CD4-positive, alpha-beta T cell treated with Interferon gamma for 1 hour (primary cell): Measurements from ENCODE around the gene NTN1.

Experiments used
- DNase-seq: peaks from one replicate; pipeline ENCODE4 v3.0.0-alpha.2; 2020

The NTN1 gene

DNA sequence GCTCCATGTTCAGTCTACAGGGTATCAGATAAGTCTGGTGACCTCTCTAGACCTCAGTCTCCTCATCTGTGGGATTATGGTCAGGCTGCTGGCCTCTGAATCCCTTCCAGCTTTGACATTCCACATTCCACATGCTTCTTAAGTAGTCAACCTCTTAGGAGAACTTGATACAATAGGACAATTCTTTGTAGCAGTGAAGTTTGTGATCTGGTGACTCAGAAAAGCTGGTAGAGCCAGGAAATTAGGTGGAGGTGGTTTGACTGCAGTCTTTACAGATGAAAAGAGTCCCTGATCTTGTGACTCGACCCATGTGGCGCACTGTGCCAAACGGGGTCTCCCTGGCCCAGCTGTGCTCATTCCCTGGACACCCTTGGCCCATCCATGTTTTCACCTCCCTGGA lies 147.8 kb downstream of the NTN1 start:
- no peak for DNase-seq

DNA sequence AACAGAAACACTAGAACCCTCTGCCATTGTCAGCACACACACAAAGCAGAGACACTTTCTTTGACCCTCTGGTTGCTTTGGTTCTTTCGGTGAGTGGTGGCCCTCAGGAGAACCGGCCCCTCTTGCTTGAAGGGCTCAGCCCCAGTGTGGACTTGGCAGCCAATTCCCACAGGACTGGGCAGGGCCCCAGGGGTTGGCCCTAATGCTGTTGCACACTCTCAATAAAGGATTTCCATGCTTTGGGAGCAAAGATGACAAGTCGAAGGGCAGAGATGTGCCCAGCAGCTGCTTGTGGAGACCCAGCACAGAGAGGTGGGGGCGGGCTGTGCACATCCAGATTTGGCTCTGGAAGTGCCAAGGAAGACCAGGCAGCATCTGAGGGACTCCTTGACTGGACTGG lies 149.0 kb downstream of the NTN1 start:
- DNase-seq: no peak

DNA sequence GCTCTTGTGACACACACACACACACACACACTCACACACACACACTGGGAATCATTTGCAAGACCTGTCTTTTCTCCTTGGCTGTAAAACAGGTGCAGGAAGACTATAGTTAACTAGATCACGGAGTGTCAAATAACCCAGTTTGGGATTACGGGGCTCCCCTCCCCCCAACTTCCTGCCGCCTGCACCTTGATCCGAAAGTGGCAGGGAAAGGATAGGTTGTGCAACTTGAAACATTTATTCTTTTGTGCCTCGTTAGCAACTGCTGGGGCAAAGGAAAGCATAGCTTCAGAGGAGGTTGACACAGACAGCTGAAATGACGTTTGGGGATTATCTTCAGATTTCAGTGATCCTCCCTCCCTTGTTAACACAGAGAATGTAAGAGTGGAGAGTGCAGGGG lies 149.5 kb downstream of the NTN1 start:
- no peak for DNase-seq

DNA sequence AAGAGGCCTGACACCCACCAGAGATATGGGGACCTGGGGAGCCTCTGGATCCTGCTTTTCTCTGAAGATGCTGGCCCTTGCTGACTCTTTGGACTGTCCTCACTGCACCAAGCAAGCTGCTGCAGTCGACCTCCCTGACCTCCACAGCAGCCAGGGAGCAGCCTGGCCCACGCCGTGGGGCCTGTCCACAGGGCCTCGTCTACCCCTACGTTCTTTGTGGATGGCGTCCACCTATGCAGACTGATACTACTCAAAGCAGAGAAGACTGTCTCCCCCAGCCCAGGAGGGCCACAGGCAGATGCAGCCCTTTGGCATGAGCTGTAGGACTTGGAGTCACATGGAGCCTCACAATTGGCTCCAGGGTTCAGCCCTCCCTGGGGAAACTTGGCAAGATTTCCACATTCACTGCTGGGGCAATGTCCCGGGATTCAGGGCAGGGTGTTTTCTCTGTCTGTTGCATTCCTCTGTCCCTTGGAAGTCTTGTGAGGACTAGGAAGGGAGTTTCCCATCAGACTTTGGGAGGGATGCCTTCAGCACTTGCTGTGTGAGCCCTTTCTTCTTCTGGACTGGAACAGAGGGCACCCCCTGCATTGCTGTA lies 152.2 kb downstream of the NTN1 start:
- no peak for DNase-seq

DNA sequence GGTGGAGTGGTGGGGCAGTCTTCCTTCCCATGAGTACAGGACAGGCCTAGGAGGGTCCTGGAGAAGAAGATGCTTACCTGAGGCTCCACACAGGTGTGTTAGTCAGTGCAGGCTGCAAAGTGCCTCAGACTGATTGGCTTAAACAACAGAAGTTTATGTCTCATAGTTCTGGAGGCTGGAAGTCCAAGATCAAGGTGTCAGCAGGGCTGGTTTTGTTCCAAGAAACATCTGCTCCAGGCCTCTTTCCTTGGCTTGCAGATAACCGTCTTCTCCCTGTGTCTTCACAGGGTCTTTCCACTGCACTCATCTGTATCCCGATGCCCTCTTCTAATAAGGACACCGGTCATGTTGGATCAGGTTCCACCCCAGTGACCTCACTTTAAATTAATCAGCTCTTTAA lies 153.0 kb downstream of the NTN1 start:
- no peak for DNase-seq

DNA sequence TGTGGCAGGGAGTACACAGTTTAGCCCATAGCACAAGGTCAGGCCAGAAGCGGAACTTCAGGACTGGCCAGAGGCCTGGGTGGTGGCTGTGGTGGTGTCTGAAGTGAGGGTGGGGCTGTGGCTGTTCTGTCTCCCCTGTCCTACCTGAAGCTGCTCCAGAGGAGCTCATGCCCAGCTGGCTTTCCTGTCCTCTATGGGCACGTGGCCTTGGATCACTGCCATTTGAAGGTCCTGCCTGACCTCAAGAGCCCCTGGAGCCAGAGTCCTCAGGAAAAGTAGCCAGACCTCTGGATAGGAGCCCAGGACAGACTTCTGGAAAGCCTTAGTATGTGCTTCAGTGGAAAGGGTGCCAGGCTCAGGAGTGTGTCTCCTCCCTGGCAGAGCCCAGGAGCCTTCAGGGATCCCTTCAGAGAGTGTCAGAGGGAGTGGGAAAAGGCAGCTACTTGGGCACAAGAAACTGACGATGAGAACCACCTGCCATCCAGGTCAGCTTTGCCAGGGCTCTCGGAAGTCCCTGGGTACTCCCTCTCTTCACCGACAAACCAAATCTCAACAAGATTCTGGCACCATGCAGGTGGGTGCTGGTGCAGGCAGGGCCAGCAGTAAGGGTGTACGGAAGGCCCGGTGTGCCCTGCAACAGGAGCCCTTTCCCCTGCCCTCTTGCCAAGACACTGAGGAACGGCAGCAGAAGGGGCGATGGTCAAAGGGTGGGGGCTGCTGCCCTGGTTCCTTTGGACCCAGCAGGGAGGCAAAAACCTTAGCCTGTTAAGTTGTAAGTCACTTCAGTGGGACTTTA lies 153.7 kb downstream of the NTN1 start:
- DNase-seq: no peak

DNA sequence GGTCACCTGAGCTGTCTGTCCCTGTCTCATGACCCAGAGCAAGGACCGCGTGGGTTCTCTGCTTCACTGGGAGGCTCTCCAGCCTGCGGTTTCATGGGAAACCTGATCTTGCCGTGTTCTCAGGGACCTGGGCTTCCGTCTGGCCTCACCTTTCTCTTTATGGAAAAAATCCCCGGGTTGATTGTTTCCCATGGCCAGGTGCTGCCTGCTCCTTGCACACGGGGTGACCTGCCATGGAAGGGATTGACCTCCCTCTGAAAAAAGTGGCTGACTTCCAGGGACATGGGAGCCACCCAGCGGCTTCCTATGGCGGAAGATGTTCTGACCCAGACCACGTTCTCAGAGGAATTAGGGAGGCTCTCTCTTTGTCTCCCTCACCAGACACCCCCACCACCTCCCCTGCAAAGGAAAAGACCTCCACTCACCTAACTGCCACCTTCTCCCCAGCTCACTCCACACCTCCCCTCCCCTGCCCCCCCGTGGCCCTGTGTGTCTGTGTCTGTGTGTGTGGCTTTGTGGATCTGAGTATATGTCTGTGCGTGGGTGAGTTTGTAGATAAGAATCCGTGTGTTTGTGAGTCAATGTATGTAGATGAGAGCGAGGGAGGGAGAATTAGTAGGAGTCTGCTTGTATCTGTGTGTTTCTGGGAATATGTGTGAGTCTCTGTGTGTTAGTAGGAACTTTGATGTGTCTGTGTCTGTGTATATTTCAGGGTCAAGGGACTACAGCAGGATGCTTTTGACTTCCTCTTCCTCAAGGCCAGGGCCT lies 154.6 kb downstream of the NTN1 start:
- no peak for DNase-seq

DNA sequence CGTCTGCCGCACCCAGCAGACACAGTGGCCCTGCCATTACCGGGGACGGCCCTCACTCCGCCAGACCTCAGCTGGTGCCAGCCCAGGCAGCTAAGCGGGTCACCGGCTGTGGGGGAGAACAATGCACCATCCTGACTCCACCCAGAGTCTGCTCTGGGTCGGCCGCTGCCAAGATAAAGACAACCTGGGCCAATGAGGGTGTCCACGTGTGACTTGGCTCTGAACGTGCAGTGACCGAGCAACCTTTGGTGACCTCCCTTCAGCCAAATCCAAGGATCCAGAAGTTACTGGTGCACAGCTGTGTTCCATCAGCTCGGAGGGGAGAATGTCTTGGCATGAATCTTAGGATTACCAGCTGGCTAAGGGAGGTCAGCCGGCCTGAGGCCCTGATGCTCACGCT lies 155.9 kb downstream of the NTN1 start:
- DNase-seq: no peak

DNA sequence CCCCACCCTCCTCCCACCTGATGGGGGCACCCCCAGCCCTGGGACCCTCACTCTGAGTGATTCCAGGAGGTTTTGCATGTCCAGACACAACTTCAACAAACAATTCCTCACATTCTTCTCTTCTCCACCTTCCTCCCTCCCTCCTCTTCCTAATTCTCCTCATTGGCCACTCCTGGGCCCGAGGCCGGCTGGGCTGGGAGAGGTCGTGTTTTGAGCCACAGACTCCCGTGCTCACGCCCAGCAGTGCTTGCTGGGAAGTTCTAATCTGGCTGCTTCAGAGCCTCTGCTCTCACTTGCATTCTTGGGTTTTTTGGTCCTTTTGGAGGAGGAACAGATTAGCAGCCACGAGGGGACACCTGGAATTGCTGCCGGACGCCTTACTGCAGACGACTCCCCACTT lies 157.0 kb downstream of the NTN1 start:
- DNase-seq: no peak

DNA sequence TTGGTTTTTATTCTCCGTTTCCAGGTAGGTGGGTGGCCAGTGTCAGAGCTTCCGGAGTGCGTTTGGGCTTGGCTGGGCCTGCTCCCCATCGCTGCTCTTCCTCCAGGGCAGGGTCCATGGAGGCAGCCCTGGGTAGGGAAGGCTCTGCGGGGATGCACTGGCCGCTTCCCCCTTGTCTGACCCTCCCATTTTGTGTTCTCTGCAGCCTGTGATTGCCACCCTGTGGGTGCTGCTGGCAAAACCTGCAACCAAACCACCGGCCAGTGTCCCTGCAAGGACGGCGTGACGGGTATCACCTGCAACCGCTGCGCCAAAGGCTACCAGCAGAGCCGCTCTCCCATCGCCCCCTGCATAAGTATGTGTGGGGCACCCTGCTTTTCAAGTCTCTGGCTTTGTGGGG lies 158.3 kb downstream of the NTN1 start:
- DNase-seq: no peak

DNA sequence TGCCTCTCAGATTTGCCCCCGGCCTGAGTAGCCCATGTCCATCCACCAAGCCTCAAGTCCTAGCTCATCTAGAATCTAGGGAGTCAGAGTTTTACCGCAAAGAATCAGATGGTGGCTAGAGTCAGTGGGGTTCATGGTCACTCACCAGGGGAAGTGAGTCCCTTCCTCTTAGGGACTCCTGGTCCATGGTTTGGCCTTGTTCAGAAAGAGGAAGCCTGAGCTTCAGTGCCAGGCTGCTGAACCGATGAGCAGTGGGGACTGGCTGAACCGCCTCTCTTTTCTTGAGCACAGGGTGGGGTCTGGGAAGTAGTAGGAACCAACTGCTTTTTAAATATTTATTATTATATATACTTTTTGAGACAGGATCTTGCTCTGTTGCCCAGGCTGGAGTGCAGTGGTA lies 160.3 kb downstream of the NTN1 start:
- DNase-seq: no peak

DNA sequence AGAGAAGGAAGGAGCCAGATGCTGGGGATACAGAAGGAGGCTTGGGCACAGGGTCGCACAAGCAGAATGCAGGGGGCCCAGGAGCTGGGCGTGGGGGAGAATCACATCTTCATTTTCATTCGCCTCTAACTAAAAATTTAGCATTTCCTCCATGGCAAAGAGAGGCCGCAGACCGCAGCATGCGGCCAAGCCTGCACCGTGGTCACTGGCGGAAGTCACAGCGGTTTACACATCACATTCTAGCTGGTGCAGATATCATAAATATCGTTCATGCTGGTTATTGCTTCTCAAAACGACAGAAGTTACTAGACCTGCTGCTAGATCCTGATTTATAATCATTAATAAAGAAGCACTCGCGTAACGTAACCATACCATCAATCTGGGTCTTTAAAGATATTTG lies 162.0 kb downstream of the NTN1 start:
- no peak for DNase-seq

DNA sequence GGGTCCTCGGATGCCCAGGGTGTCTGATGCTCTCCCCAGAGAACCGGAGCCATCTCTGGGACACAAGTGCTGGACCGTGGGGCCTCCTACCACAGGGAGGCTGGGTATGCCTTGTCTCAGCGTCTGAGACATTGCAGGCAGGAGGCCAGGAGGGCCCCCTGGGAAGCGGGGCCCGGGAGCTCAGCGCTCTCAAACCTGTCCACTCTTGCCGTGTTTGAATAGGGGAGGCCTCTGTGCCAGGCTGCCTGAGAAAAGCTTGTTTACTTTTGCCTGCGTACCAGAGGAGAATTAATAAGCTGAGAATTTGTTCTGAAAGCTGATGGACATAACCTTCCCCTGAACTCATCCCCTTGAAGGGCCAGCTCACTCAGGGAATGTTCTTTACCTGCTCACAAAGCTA lies 163.8 kb downstream of the NTN1 start:
- no peak for DNase-seq

DNA sequence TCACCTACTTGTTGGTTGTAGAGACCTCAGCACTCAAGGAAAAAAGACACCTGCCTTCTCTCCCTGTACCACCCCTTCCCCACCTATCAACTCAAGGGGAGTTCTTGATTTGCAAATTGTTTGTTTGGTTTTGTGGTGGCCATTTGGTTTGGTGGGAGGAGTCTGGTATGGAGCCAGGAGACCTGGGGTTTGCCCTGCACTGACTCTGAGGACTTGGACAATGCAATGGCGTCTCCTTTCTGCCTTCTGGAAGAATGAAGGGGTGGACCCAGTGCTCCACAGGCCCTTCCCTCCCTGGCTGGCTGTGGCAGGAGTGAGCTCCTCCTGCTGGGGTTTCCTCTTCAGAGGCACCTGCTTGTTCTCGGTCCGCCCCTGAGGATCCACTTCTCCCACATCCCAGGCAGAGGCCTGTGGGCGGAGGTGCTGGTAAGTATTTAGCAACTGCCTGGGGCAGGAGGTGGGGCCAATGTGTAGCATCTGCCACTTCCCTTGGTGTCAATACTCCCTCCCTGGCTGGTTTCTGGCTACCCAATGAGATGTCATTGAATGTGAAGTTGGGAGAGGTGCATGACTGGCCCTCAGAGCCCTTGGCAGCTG lies 164.5 kb downstream of the NTN1 start:
- no peak for DNase-seq

DNA sequence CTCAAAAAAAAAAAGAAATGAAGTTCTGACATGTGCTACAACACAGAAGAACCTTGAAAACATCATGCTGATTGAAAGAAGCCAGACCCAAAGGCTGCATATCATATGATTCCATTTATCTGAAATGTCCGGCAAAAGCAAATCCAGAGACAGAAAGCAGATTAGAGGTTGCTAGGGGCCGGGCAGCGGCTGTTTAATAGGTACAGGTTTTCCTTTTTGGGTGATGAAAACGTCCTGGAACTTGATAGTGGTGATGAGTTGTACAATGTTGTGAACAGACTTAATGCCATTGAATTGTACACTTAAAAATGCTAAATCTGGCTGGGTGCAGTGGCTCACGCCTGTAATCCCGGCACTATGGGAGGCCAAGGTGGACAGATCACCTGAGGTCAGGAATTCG lies 166.5 kb downstream of the NTN1 start:
- DNase-seq: no peak

DNA sequence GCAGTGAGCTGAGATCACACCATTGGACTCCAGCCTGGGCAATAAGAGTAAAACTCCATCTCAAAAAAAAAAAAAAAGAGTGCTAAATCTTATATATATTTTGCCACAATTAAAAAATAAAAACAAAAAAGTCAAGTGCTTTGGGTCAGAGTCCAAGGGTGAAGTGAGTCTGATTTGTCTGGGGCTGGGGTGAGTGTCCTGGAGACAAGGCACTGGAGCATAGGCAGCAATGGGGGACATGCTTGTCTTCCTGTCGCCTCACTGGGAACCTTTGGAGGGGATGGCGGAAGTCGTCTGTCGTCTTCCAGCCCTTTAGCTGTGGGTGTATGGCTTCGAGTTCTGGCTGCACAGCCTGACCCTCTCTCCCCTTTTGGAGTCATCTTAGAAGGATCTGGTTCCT lies 167.1 kb downstream of the NTN1 start:
- DNase-seq: no peak

DNA sequence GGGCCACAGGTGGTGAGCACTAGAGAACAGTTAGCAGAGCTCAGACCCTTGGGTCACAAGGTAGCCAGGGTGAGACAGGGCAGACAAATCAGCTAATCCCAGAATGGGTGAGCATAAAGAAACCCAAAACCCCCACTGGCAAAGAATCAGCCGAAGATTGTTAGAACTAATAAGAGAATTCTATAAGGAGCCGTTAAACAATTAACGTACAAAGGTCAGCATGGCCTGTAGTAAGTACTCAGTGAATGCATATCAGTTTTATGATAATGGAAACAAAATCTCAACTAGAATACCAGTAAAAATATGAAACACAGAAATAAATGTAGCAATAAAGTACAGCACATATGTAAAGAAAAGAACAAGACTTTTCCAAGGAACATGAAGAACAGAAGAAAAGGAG lies 168.6 kb downstream of the NTN1 start:
- DNase-seq: no peak

DNA sequence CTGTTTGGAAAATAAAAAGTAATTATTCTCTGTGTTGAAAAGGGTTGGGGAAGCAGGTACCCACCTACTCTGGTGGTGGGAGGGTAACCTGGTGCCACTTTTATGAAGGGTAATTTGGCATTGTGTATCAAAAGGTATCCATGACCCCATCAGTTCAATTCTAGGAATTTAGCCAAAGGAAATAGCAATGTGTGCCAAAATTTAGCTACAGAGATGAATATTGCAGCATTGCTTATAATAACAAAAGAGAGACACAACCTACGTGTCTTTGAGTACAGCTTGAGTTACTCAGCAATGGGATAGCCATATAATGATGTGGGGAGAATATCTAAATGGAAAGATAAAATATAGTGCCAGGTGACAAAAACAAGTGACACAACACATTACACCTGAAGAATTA lies 170.7 kb downstream of the NTN1 start:
- no peak for DNase-seq

DNA sequence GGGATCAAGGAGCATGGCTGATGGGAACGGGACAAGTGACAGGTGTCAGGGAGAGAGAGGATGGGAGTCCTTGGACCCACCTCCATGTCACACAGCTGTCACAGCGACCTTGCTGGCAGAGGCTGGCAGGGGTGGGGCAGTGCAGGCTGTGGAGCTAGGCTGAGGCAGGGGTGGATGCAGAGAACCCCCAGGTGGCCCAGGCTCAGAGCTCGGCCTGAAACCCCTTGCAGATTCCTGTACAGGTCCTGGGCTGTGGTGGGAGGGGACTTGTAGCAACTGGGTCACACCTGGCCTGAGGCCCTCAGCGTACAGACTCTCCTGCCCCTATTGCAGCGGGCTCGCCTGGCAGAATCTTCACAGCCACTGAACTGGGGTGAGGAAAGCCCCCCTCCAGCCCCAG lies 174.1 kb downstream of the NTN1 start:
- DNase-seq: no peak

DNA sequence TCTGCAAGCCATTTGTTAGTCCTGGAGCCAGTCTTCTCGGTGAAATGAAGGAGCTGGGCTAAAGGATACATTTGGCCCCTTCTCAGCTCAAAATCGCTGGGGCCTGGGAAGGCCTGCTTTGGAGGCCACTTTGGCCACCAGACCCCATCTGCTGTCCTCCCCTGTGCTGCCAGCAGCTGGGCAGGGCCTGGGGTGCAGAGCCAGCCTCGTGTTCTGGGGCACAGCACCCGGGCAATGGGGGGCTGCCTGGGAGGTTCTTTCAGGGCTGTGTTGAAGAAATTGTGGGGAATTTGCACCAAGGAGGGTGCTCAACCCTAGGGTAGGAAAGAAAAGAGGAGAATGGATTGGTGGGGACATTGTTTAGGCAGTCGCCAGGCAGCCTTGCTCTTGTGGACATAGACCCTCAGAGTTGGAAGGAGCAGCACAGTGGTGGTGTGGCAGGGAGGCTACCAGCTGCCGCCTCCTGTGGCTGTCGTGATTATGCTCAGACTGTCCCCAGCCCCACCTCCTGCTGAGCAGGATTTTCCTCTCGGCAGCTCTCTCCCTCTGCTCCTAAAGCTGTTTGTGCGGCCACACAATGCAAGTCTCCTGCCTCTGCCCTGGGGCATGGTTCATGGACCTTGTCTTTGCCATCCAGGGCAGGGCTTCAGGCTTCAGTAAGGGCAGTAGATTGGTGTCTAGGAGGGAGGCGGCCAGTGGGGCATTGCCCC lies 174.8 kb downstream of the NTN1 start:
- no peak for DNase-seq

DNA sequence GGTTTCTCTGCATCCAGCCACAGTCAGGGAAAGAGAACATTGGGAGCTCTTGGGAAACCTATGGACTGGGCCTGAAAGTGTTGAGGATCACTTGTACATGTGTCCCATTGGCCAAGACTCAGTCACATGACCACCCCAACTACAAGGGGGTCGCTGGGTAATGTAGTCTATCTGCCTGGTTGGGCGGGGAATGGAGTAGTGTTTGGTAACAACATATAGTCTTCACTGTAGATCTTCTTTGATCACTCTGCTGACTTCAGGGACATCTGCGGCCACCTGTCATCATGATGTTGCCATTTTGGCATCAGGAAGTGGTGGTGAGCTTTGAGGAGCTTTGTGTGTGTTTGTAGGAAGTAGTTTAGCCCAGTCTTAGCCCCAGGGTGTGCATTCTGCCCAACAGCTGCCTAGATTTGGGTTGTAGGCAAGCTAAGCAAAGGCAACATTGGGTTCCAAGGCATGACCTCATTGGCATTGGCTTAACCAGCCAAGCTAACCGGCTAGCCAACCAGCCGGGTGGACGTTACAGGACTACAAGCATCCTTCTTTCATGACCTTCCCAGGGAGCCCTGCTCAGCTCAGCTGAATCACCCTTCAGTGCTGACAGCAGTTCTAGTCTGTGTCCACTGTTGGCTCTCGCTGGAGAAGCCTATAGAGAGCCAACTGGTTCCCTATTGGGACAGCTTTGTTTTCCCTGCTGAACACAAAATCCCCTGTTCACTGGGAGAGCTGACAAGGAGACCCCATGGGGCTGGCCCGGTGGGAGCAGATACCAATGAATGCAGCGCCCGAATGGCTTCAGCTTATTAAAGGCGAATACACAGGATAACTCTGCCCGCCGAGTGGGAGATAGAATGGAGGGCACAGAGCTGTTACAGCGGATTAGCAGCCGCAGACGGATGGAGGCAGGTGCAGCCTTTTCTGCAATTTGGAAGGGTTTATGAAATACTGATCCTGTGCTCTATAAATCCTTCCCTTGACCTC lies 178.6 kb downstream of the NTN1 start:
- no peak for DNase-seq
